Body of pancreas (tissue), 4 donors: Measurements from ENCODE around the gene SLC12A5. TPM values are rescaled to one million over a fixed set of nuclear protein-coding genes. Genes with fewer than 3 reads are reported as not detected.

Source experiments
- ATAC-seq: fragments of 150-250 bp; one replicate; pipeline ENCODE4 v1.9.1; 2016
- DNase-seq, 4 donors: peaks; one replicate each; pipeline ENCODE4 v3.0.0-alpha.2; 2019
- H3K27ac ChIP-seq, 4 donors: fragments of 200-600 bp; sonication (generic); 1 replicate in 3 of 4; 2 replicates in 1 of 4; pipeline versions ENCODE4 v1.5.1 to v1.6.1; 2016 to 2019; ENCODE audit warnings: mild to moderate bottlenecking in 1 of 4, mixed read lengths in 1 of 4, moderate library complexity in 1 of 4
- H3K27me3 ChIP-seq, 2 donors: fragments of 200-600 bp; sonication (generic); one replicate each; pipeline ENCODE4 v1.6.0; 2016; ENCODE audit warnings: mild to moderate bottlenecking in 1 of 2
- H3K36me3 ChIP-seq, 2 donors: fragments of 200-600 bp; sonication (generic); replicated peaks in 1 of 2; 2 replicates each; pipeline ENCODE4 v1.5.1; 2016; ENCODE audit warnings: low read depth in 2 of 2; ENCODE audit not compliant: insufficient read depth in 1 of 2
- H3K4me1 ChIP-seq: fragments of 200-600 bp; sonication (generic); one replicate; pipeline ENCODE4 v1.6.0; 2016
- H3K4me3 ChIP-seq, 2 donors: fragments of 200-600 bp; sonication (generic); 1 replicate in 1 of 2; 2 replicates in 1 of 2; pipeline ENCODE4 v1.5.1; 2016 to 2019
- H3K9me3 ChIP-seq, 3 donors: fragments of 200-600 bp; sonication (generic); 1 replicate in 2 of 3; 2 replicates in 1 of 3; pipeline ENCODE4 v1.5.1; 2016
- CTCF ChIP-seq, 7 experiments: fragments of 450-650 bp in 4 of 7; fragments of 200-600 bp in 3 of 7; sonication (generic) in 3 of 7; IDR thresholded peaks; one replicate each; pipeline ENCODE4 v1.5.1; 2016 to 2019; ENCODE audit warnings: antibody characterized with exemption in 7 of 7
- POLR2A ChIP-seq, 3 donors: fragments of 450-650 bp; IDR thresholded peaks; one replicate each; pipeline ENCODE4 v1.6.1; 2016; ENCODE audit warnings: antibody characterized with exemption in 3 of 3, mild to moderate bottlenecking in 2 of 3
- WGBS, 2 donors: methylation state at CpG; one replicate each; pipeline ENCODE4 v1.1.5; 2017; 5-methylcytosine and 5-hydroxymethylcytosine counted together
- intact Hi-C: fragments of 100-400 bp; cut with DNase I; formaldehyde crosslinking; loops from one replicate; pipeline ENCODE4 v1.15.1; 2023
- total RNA-seq, 2 donors: library from RNA; depleted of rRNA; stranded (reverse); fragments of >200 nt; gene quantifications; one replicate each; pipeline ENCODE4 v1.1.0, GENCODE V29; 2016

Gene SLC12A5
- total RNA-seq, 2 donors from 2014 or later: not detected

- WGBS, 2 donors: 43 to 50% methylated on average over 6 of the region's 6 CpGs
- no peaks in the 10 kb centered on the region for H3K36me3 ChIP-seq
- TF ChIP-seq CTCF (IDR thresholded peaks at IDR 0.05) (no peak), POLR2A (IDR thresholded peaks at IDR 0.05) (no peak)
Observed at GRCh38 chr20:46018611-46019010, 10.4 kb upstream of the SLC12A5 start.

GRCh38 chr20:46020555-46020954 lies 8.5 kb upstream of the SLC12A5 start:
- Histone ChIP-seq H3K27me3 (no peaks in the 10 kb centered on the region), H3K4me1 (peaks cover 19% of the 10 kb centered on the region), H3K36me3 (no peaks in the 10 kb centered on the region), H3K4me3 (no peak overlapping the region), H3K9me3 (no peaks in the 10 kb centered on the region), H3K27ac (no peak overlapping the region)
- TF ChIP-seq CTCF (IDR thresholded peaks at IDR 0.05) (no peak), POLR2A (IDR thresholded peaks at IDR 0.05) (no peak)
- ATAC-seq (no peak), DNase-seq (no peak)
- WGBS, 2 donors: 62 to 80% methylated on average over 4 of the region's 4 CpGs
- intact Hi-C loops: no loop called here

More at GRCh38 chr20:46018611-46019010, 10.4 kb upstream of the SLC12A5 start:
- Histone ChIP-seq H3K4me3 (no peak overlapping the region), H3K4me1 (peaks cover 30% of the 10 kb centered on the region), H3K27ac (no peak overlapping the region), H3K27me3 (peaks cover 0 to 4% of the 10 kb centered on the region in 2 donors), H3K9me3 (no peaks in the 10 kb centered on the region)
- ATAC-seq: no peak
- intact Hi-C loops: loop anchor here (10.0 kb wide), 1 partner anchor 156 kb away; no protein-coding TSS in a partner anchor
- DNase-seq: no peak

GRCh38 chr20:46021361-46022359 lies 7.4 kb upstream of the SLC12A5 start:
- intact Hi-C loops: no loop called here
- no peak for TF ChIP-seq POLR2A (IDR thresholded peaks at IDR 0.05)
- TF ChIP-seq CTCF (IDR thresholded peaks at IDR 0.05): no peak
- H3K9me3 ChIP-seq: no peaks in the 10 kb centered on the region
- no peaks in the 10 kb centered on the region for H3K27me3 ChIP-seq
- H3K4me1 ChIP-seq: peaks cover 19% of the 10 kb centered on the region
- H3K4me3 ChIP-seq: peak overlapping the region in 1 of 2 donors; percentile 23
- no peaks in the 10 kb centered on the region for H3K36me3 ChIP-seq
- peak; percentile 53 for ATAC-seq
- H3K27ac ChIP-seq: no peak overlapping the region
- DNase-seq: peak in 3 of 4 donors; percentile 37 to 40 (median 38)
- WGBS, 2 donors: 7 to 19% methylated on average over 27 to 64 of the region's 71 CpGs

DNA sequence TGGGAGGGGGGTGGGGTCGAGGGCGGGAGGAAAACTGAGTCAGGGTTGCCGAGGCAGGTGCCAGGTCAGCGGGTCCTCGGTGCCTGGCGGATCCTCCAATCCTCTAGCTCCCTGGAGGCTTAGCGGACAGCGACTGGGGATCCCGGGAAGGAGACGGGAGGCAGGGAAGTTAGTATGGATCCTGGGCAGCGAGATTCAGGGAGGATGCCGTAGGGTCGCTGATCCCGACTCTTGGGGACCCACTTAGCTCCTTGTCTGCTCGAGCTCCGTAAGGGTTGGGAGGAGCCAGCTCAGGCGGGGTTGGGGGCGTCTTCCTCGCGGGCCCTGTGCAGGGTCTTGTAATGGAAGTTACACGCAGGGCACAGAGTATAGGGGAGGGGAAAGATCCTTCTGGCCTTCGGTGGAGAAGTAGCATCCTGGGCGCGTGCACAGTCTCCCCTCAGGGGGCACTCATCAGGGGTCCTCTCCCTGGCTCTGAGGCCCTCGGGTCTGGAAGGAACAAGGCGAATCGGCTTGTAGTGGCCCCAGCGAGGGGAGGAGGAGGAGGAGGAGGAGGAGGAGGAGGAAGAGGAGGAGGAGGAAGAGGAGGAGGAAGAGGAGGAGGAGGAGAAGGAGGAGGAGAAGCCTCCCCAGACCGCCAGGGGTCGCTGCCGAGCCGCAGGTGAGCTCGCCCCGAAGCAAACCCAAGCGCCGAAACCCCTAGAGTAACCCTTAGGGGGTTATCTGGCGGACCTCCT lies 6.4 kb upstream of the SLC12A5 start:
- peak; percentile 56 to 88 (median 65) for TF ChIP-seq CTCF (IDR thresholded peaks at IDR 0.05)
- no peak for TF ChIP-seq POLR2A (IDR thresholded peaks at IDR 0.05)
- ATAC-seq (no peak), DNase-seq (peak; percentile 46 to 68 (median 55))
- Histone ChIP-seq H3K9me3 (no peaks in the 10 kb centered on the region), H3K4me3 (no peak overlapping the region), H3K27me3 (no peaks in the 10 kb centered on the region), H3K4me1 (peaks cover 19% of the 10 kb centered on the region), H3K27ac (no peak overlapping the region), H3K36me3 (no peaks in the 10 kb centered on the region)
- intact Hi-C loops: no loop called here
- WGBS, 2 donors: 1 to 2% methylated on average over 37 of the region's 37 CpGs
